Measurements from ENCODE around the gene OR51E1. TPM values are rescaled to one million over a fixed set of nuclear protein-coding genes. Genes with fewer than 3 reads are reported as not detected.

OR51E1 gene, protein sequence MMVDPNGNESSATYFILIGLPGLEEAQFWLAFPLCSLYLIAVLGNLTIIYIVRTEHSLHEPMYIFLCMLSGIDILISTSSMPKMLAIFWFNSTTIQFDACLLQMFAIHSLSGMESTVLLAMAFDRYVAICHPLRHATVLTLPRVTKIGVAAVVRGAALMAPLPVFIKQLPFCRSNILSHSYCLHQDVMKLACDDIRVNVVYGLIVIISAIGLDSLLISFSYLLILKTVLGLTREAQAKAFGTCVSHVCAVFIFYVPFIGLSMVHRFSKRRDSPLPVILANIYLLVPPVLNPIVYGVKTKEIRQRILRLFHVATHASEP
- 1 to 10 TPM in 2 of 4 donors, not detected in 2; 1.1 to 4.6 TPM for polyA plus RNA-seq
- long read RNA-seq, donor 1, partial matches to known transcripts = 0 of 2 reads
- long read RNA-seq, donor 1, other reads (novel, unspliced or antisense) = 0 of 2 reads
- long read RNA-seq, donor 2 = 0 reads
- long read RNA-seq, donor 3 = 0 reads
- long read RNA-seq, donor 4 = 0 reads
- long read RNA-seq, donor 5 = 0 reads
- long read RNA-seq, donor 6, partial matches to known transcripts = 0 of 2 reads
- long read RNA-seq, donor 6, other reads (novel, unspliced or antisense) = 0 of 2 reads
- long read RNA-seq, donor 7 = 0 reads
- long read RNA-seq, donor 8 = 0 reads
- long read RNA-seq, donor 9, partial matches to known transcripts = 0 of 1 reads
- long read RNA-seq, donor 9, other reads (novel, unspliced or antisense) = 0 of 1 reads
- long read RNA-seq, donor 10 = 0 reads

DNA sequence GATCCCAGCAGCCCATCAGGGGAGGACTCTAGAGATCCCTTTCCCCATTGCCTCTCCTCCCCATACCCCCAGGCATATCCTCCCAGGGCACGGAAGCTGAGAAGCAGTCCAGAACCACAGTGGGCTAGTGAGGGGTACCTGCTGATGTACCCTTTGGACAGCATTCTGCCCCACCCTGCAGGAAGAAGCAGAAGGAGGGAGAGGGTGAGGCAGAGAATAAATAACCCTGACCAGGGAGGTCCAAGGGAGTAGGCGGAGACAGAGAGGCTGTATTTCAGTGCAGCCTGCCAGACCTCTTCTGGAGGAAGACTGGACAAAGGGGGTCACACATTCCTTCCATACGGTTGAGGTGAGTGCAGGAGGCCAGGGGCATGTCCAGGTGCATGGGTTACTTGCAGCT is at the start of gene OR51E1:
Gene OR51E1, plus strand, starts transcription at position 301 of the 400 bp plus-strand sequence. CDS start 8,545 bp downstream, outside the sequence.
- H3K4me1 ChIP-seq (ENCODE audit: control insufficient read depth in 3 of 3, insufficient read depth in 2 of 3, low read depth in 1 of 3, low read length in 2 of 3) = no peaks in the 10 kb centered on the region
- H3K27me3 ChIP-seq (ENCODE audit: control insufficient read depth in 3 of 3, insufficient read depth in 3 of 3, low read length in 3 of 3) = peaks cover 0 to 9% (median 0%) of the 10 kb centered on the region in 3 donors
- no peaks in the 10 kb centered on the region for H3K9me3 ChIP-seq (ENCODE audit: control insufficient read depth in 2 of 2, insufficient read depth in 1 of 2, low read depth in 1 of 2, low read length in 1 of 2)
- H3K36me3 ChIP-seq (ENCODE audit: control insufficient read depth in 3 of 3, insufficient read depth in 2 of 3, low read depth in 1 of 3, low read length in 3 of 3) = no peaks in the 10 kb centered on the region
- FAIRE-seq = no peak
- H3K4me3 ChIP-seq (ENCODE audit: low read depth in 1 of 3, low read length in 3 of 3) = no peak within 1 kb of the TSS
- H3K27ac ChIP-seq (ENCODE audit: low read depth in 1 of 3, low read length in 2 of 3) = no peak within 1 kb of the TSS
- WGBS, 3 donors = 61 to 70% (median 63%) methylated on average over 3 of the region's 3 CpGs
- no peak for DNase-seq

DNA sequence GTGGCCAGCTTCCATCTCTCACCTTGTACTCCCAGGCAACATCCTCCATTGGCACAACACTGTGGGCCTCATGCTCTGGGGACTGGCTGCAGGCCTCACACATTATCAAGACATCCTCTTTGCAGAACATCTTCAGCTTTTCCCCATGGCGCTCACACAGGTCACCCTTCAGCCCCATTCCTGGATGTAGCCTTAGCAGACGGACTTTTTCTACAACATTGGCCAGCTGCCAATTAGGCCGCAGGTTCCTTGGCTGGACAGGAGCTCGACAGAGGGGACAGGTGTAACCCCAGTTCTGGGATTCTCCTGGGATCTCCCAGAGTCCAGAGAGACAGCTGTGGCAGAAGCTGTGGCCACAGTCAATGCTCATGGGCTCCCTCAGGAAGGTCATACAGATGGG is 38.7 kb upstream of the OR51E1 start:
- Histone ChIP-seq H3K27me3 (ENCODE audit: control insufficient read depth in 3 of 3, insufficient read depth in 3 of 3, low read length in 3 of 3) (no peaks in the 10 kb centered on the region), H3K4me3 (ENCODE audit: low read depth in 1 of 3, low read length in 3 of 3) (no peak overlapping the region), H3K9me3 (ENCODE audit: control insufficient read depth in 2 of 2, insufficient read depth in 1 of 2, low read depth in 1 of 2, low read length in 1 of 2) (no peaks in the 10 kb centered on the region), H3K27ac (ENCODE audit: low read depth in 1 of 3, low read length in 2 of 3) (no peak overlapping the region), H3K4me1 (ENCODE audit: control insufficient read depth in 3 of 3, insufficient read depth in 2 of 3, low read depth in 1 of 3, low read length in 2 of 3) (peaks cover 0 to 9% (median 4%) of the 10 kb centered on the region in 3 donors), H3K36me3 (ENCODE audit: control insufficient read depth in 3 of 3, insufficient read depth in 2 of 3, low read depth in 1 of 3, low read length in 3 of 3) (peaks cover 11 to 34% (median 18%) of the 10 kb centered on the region in 3 donors)
- no peak for DNase-seq
- 92 to 94% (median 92%) methylated on average over 4 of the region's 4 CpGs for WGBS, 3 donors
- FAIRE-seq = no peak

DNA sequence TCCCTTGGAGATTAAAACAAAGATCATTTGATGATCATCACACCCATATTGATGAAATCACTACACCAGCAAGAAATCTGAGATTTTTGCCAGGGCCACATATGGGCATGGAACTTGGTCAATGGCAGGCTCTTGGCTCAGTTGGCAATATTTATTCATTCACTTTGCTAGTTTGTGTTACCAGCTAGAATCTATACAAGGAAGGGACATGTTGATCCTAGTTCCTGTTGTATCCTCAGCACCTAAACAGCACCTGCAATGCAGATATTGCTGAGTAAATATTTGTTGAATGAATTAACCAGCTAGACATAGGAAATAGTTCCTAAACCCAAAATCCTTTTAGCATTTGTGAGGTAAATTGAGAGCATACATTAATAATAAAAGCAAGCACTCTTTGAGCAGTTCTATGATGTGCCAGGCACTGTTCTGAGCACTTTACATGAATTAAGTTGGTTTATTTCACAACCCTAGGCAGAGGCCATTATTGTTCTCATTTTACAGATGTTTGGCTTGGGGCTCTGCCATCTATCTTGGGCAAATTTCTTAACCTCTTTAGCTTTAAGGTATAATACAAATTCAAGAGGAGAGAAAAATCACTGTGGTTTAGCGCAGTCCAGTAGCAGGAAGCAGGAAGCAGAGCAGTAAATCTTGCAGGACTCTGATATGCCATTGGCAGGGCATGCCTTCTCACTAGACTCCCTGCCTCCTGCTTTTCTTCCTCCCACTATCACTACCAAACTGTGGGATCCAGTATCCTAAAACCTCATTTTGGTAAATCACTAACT is 37.4 kb upstream of the OR51E1 start:
- peaks cover 0 to 12% (median 4%) of the 10 kb centered on the region in 3 donors for H3K4me1 ChIP-seq (ENCODE audit: control insufficient read depth in 3 of 3, insufficient read depth in 2 of 3, low read depth in 1 of 3, low read length in 2 of 3)
- WGBS, 3 donors = 11 to 47% (median 44%) methylated on average over 1 of the region's 1 CpG
- peaks cover 4 to 21% (median 7%) of the 10 kb centered on the region in 3 donors for H3K36me3 ChIP-seq (ENCODE audit: control insufficient read depth in 3 of 3, insufficient read depth in 2 of 3, low read depth in 1 of 3, low read length in 3 of 3)
- peak overlapping the region in 1 of 3 donors; percentile 10 for H3K27ac ChIP-seq (ENCODE audit: low read depth in 1 of 3, low read length in 2 of 3)
- FAIRE-seq (no peak), DNase-seq (peak in 1 of 2 donors; percentile 61)
- peak overlapping the region in 1 of 3 donors; percentile 76 for H3K4me3 ChIP-seq (ENCODE audit: low read depth in 1 of 3, low read length in 3 of 3)
- H3K9me3 ChIP-seq (ENCODE audit: control insufficient read depth in 2 of 2, insufficient read depth in 1 of 2, low read depth in 1 of 2, low read length in 1 of 2) = no peaks in the 10 kb centered on the region
- H3K27me3 ChIP-seq (ENCODE audit: control insufficient read depth in 3 of 3, insufficient read depth in 3 of 3, low read length in 3 of 3) = no peaks in the 10 kb centered on the region

DNA sequence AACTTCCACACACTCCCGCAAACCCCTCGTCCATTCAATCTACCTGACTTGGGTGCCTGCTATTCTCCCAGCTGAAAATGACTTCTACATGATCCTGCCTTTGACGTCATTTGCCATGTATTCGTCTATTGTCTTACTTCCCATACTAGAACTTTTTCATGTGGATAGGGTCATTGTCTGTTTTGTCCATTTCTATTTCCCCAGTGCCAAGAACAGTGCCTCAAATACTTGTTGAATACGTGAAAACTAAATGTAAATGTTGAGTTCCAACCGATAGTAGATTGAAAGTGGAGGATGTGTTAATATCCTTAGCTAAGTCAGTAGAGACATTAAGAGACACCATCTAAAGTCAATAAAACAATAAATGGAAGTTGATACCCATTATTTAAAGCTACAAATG is 36.7 kb upstream of the OR51E1 start:
- peak in 1 of 2 donors; percentile 26 for DNase-seq
- Histone ChIP-seq H3K9me3 (ENCODE audit: control insufficient read depth in 2 of 2, insufficient read depth in 1 of 2, low read depth in 1 of 2, low read length in 1 of 2) (no peaks in the 10 kb centered on the region), H3K27ac (ENCODE audit: low read depth in 1 of 3, low read length in 2 of 3) (peak overlapping the region in 2 of 3 donors; percentile 10 to 78), H3K27me3 (ENCODE audit: control insufficient read depth in 3 of 3, insufficient read depth in 3 of 3, low read length in 3 of 3) (no peaks in the 10 kb centered on the region), H3K36me3 (ENCODE audit: control insufficient read depth in 3 of 3, insufficient read depth in 2 of 3, low read depth in 1 of 3, low read length in 3 of 3) (peaks cover under 1 to 14% (median 4%) of the 10 kb centered on the region in 3 donors), H3K4me3 (ENCODE audit: low read depth in 1 of 3, low read length in 3 of 3) (peak overlapping the region in 2 of 3 donors; percentile 76), H3K4me1 (ENCODE audit: control insufficient read depth in 3 of 3, insufficient read depth in 2 of 3, low read depth in 1 of 3, low read length in 2 of 3) (peaks cover 0 to 12% (median 4%) of the 10 kb centered on the region in 3 donors)
- FAIRE-seq = no peak
- WGBS, 3 donors = 11 to 33% (median 24%) methylated on average over 6 of the region's 6 CpGs

DNA sequence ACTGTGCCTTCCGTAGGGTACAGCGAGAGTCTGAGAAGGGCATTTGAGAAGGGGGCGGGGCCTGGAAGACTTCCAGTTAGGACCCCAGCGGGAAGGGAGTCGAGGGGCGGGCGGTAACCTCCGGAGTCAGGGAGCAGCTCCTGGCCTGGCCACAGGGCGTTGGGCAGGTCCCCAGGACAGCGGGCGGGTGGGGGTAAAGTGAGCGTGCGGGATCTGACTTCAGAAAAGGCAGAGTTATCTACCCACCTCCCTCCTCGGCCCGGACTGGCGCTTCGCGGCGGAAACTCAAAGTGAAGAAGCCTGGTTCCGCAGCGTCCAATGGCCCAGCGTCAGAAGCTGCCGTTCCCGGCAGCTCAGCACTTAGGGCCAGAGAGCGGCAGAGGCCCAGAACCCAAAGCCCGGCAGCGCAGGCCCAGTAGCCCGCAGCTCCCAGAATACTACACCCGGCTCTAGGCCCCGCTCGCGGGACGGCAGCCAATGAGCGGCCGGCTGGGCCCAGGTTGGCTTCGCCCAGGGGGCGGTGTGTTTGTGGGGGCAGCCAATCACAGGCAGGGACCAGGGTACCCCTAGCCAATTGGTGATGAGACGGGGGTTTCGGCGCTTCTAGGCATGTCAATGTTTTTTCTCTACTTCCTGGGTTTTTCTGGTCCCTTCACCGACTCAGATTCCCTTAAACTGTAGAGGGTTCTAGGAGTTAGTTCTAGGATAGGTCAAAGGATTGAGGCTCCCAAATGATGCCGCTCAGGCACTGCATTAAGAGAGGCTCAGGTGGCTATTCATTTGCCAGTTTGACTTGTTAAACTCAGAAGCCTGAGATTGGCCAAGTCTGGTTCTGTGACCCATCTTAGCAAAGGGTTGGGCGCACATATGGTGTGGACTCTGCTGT is 35.8 kb upstream of the OR51E1 start, which contains the start of gene TRIM68:
Gene TRIM68, minus strand, starts transcription at position 451 of the 886 bp plus-strand sequence. CDS start 2,727 bp downstream, outside the sequence.
- Histone ChIP-seq H3K27ac (ENCODE audit: low read depth in 1 of 3, low read length in 2 of 3) (peak within 1 kb of the TSS; percentile 61 to 94 (median 78)), H3K4me1 (ENCODE audit: control insufficient read depth in 3 of 3, insufficient read depth in 2 of 3, low read depth in 1 of 3, low read length in 2 of 3) (peaks cover 0 to 12% (median 4%) of the 10 kb centered on the region in 3 donors), H3K4me3 (ENCODE audit: low read depth in 1 of 3, low read length in 3 of 3) (peak within 1 kb of the TSS; percentile 73 to 76 (median 76)), H3K36me3 (ENCODE audit: control insufficient read depth in 3 of 3, insufficient read depth in 2 of 3, low read depth in 1 of 3, low read length in 3 of 3) (peaks cover 0 to 10% (median 4%) of the 10 kb centered on the region in 3 donors), H3K9me3 (ENCODE audit: control insufficient read depth in 2 of 2, insufficient read depth in 1 of 2, low read depth in 1 of 2, low read length in 1 of 2) (no peaks in the 10 kb centered on the region), H3K27me3 (ENCODE audit: control insufficient read depth in 3 of 3, insufficient read depth in 3 of 3, low read length in 3 of 3) (no peaks in the 10 kb centered on the region)
- WGBS, 3 donors = 4 to 6% (median 5%) methylated on average over 39 to 43 of the region's 43 CpGs
- DNase-seq (peak; percentile 95 to 96), FAIRE-seq (no peak)

DNA sequence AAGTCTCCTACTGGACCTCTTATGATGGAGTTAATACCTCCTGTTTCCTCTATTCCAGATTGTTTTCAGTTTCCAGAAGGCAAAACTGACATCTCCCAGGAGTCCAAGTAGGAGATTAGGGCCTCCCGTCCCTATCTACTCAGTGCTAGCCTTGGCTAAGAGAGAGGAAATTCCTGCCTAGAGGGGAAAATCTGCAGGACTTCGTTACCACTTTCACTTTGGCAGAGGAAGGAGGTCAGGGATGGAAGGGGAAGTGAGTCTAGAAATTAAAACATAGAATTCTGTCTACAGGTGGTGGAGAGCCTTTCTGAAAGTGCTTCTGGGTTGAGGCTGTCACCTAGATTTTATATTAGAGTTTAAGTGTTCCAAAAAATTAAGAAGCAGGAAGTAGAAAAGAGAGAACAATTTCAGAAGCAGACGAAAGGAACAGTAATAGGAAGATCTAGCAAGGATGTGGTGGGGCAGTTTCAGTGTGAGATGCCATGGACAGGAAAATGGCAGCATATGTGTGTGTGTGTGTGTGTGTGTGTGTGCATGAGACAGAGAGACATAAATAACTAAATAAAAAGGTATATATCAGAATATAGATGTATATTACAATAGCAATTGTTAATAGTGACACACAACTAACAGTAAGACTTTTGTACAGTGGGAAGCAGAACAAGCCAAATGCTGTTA is 33.4 kb upstream of the OR51E1 start:
- Histone ChIP-seq H3K4me3 (ENCODE audit: low read depth in 1 of 3, low read length in 3 of 3) (no peak overlapping the region), H3K36me3 (ENCODE audit: control insufficient read depth in 3 of 3, insufficient read depth in 2 of 3, low read depth in 1 of 3, low read length in 3 of 3) (no peaks in the 10 kb centered on the region), H3K27ac (ENCODE audit: low read depth in 1 of 3, low read length in 2 of 3) (no peak overlapping the region), H3K27me3 (ENCODE audit: control insufficient read depth in 3 of 3, insufficient read depth in 3 of 3, low read length in 3 of 3) (no peaks in the 10 kb centered on the region), H3K9me3 (ENCODE audit: control insufficient read depth in 2 of 2, insufficient read depth in 1 of 2, low read depth in 1 of 2, low read length in 1 of 2) (no peaks in the 10 kb centered on the region), H3K4me1 (ENCODE audit: control insufficient read depth in 3 of 3, insufficient read depth in 2 of 3, low read depth in 1 of 3, low read length in 2 of 3) (peaks cover 0 to 12% (median 4%) of the 10 kb centered on the region in 3 donors)
- FAIRE-seq (no peak), DNase-seq (peak in 1 of 2 donors; percentile 19)
- 26 to 41% (median 28%) methylated on average over 3 of the region's 3 CpGs for whole genome bisulfite sequencing, 3 donors

DNA sequence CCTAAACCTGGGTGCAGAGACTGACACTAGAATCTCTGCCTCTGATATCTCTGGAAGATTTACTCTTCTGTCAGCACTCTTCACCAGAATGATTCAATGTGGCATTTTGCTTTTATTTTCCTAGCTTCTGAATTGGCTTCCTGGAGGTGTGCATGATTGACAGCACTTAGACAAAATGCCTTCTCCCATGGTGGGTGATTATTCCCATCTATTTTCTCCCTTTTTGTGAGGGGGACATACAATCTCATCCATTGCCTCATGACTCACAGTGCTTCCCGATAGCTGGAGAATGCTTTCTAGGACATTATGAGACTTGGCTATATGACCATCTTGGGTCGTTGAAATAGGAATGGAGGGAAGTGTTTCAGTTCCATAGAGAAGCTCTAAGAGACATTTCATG is 31.8 kb upstream of the OR51E1 start:
- WGBS, 3 donors = 90 to 93% (median 93%) methylated on average over 2 of the region's 2 CpGs
- H3K27me3 ChIP-seq (ENCODE audit: control insufficient read depth in 3 of 3, insufficient read depth in 3 of 3, low read length in 3 of 3) = no peaks in the 10 kb centered on the region
- DNase-seq (no peak), FAIRE-seq (no peak)
- no peak overlapping the region for H3K27ac ChIP-seq (ENCODE audit: low read depth in 1 of 3, low read length in 2 of 3)
- peaks cover 0 to 7% (median 0%) of the 10 kb centered on the region in 3 donors for H3K4me1 ChIP-seq (ENCODE audit: control insufficient read depth in 3 of 3, insufficient read depth in 2 of 3, low read depth in 1 of 3, low read length in 2 of 3)
- H3K36me3 ChIP-seq (ENCODE audit: control insufficient read depth in 3 of 3, insufficient read depth in 2 of 3, low read depth in 1 of 3, low read length in 3 of 3) = no peaks in the 10 kb centered on the region
- H3K9me3 ChIP-seq (ENCODE audit: control insufficient read depth in 2 of 2, insufficient read depth in 1 of 2, low read depth in 1 of 2, low read length in 1 of 2) = no peaks in the 10 kb centered on the region
- no peak overlapping the region for H3K4me3 ChIP-seq (ENCODE audit: low read depth in 1 of 3, low read length in 3 of 3)

Measured in small intestine (tissue), 16 donors.